Fibroblast of villous mesenchyme (primary cell): ENCODE data around the gene OLFM3. TPM values are rescaled to one million over a fixed set of nuclear protein-coding genes. Genes with fewer than 3 reads are reported as not detected.

Experiments used
- DNase-seq: peaks from one replicate; pipeline ENCODE4 v3.0.0-alpha.2; 2010; ENCODE audit warnings: low read depth
- H3K4me3 ChIP-seq: 2 replicates; pipeline ENCODE4 v1.5.1; 2011; ENCODE audit warnings: low read depth, mild to moderate bottlenecking, low read length
- total RNA-seq: library from RNA; depleted of rRNA; stranded (reverse); fragments of >200 nt; gene quantifications from 2 replicates; pipeline ENCODE4 v1.2.3, GENCODE V29; 2012
- TF ChIP-seq, protein P1 (sequence below): IDR thresholded peaks from 2 replicates; pipeline ENCODE4 v1.5.1; 2012; ENCODE audit warnings: low read depth, mild to moderate bottlenecking, low read length; ENCODE audit not compliant: insufficient read depth

OLFM3 gene
- total RNA-seq, 1 donor = not detected

DNA sequence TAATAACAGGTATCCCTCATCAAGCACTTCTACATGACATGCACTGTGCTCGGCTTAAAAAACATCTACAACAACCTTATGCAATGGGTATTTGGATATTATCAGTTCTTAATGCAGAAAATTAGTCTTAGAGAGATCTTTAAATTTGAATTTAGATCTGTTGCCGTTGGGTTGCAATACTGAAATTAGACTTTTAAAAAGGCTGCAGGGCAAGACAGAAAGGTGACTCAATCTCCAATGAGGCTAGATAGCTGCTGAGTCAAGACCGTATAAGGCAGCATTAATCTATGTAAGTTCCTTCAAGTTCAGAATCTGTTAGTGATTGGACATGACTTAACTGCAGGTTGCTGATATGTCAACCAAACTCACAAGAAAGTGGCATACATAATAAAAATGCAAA is 37.3 kb downstream of the OLFM3 start:
- TF ChIP-seq, protein P1, sequence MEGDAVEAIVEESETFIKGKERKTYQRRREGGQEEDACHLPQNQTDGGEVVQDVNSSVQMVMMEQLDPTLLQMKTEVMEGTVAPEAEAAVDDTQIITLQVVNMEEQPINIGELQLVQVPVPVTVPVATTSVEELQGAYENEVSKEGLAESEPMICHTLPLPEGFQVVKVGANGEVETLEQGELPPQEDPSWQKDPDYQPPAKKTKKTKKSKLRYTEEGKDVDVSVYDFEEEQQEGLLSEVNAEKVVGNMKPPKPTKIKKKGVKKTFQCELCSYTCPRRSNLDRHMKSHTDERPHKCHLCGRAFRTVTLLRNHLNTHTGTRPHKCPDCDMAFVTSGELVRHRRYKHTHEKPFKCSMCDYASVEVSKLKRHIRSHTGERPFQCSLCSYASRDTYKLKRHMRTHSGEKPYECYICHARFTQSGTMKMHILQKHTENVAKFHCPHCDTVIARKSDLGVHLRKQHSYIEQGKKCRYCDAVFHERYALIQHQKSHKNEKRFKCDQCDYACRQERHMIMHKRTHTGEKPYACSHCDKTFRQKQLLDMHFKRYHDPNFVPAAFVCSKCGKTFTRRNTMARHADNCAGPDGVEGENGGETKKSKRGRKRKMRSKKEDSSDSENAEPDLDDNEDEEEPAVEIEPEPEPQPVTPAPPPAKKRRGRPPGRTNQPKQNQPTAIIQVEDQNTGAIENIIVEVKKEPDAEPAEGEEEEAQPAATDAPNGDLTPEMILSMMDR = no peak
- DNase-seq = no peak
- no peak overlapping the region for H3K4me3 ChIP-seq

DNA sequence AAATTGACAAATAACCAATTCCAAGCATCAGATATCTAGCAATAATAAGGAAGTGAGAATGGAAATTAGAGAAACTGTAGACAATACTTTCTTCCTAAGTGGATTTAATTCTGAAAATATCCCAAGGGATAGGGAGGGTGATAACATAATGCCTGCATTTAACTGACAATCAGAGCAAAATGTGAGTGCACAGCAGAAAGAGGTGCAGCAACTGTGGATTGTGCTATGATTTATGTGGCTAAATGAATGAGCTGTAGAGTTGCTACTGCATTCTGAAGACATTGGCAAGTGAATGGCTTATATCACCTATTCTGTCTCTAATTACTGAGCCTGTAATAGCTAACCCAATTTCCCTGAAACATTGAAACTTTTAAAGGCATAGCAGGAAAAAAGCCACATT is 39.0 kb downstream of the OLFM3 start:
- TF ChIP-seq, protein P1 = no peak
- H3K4me3 ChIP-seq = no peak overlapping the region
- no peak for DNase-seq

DNA sequence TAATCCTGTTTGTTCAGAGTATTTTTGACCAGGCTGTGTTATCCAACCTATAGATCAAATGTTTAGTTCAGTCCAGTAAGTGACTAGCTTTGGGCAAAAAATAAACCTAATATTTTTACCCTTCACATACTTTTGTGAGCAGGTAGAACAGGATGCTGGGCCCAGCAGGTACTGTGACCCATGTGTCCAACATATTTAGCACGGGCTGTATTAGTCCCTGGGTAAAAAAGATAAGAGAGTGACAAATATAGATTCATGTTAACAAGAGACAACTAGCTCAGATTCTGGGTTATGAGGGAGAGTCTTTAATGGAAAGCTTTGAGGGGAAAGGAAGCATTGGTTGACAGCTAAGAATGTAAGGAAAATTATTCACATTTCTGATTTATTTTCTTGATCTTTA is 43.1 kb downstream of the OLFM3 start:
- TF ChIP-seq, protein P1 = no peak
- DNase-seq = no peak
- H3K4me3 ChIP-seq = no peak overlapping the region

DNA sequence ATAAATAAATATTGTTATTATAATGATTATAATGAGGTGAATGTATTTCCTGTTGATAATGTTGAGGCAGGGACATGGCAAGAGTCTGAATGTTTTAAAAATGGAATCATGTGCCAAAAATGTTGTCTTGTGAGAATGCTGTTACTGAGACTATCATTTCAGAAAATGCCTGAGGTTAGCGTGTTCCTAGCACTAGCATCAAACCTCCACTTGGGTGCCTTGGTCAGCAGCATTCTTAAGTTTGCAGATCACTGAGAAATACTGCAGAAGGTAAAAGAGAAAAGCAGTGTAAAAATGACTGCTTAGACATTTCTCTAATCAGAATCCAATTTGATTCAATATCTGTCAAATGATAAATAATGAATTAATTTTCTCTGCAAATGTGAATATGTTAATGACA is 50.8 kb downstream of the OLFM3 start:
- DNase-seq = no peak
- TF ChIP-seq, protein P1 = no peak
- H3K4me3 ChIP-seq = no peak overlapping the region

DNA sequence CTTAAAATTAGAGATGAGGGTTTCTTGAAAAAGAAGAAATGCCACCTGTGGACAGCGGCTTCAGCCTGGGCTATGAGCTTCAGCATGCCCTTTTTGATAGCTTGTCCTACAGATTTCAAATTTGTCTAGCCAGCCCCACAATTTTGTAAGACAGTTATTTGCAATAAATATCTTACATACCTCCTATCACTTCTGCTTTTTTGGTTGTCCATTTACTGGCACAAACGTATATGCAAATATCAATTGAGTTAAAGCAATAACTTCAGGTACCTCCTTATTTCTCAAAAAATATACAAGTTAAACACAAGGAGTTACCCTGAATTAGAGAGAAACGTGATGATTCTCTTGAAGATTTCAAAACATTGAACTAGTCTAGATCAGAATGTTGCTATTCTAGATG is 53.5 kb downstream of the OLFM3 start:
- TF ChIP-seq, protein P1 = no peak
- no peak for DNase-seq
- H3K4me3 ChIP-seq = no peak overlapping the region

DNA sequence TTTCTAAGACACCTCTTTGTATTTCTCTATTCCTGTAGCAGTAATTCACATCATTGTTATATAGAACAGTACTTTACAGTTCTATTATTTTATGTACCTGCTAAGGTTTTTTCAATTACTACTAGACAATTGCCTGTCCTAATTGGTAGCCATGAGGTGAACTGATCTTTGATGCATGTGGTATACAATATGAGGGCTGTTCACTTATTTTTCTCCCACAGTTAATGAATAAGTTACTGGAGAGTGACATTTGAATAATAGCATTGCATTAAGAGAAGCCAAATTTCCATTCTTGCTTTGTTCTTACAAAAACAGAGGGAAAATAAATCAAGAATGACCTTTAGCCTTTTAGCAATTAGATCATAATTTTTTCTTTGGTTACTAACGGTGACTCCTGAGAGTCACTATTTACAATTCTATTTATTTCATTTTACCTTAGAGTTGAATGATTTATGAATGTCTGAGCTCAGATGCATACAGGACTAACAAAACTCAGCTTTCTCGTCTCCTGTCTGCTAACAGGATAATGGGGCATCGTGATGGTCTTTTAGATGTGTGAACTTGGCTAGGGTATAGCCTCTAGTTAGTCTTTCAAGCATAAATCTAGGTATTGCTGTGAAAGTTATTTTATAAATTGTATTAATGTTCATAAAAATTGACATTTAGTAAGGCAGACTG is 54.1 kb downstream of the OLFM3 start:
- H3K4me3 ChIP-seq = no peak overlapping the region
- TF ChIP-seq, protein P1 = no peak
- DNase-seq = no peak

DNA sequence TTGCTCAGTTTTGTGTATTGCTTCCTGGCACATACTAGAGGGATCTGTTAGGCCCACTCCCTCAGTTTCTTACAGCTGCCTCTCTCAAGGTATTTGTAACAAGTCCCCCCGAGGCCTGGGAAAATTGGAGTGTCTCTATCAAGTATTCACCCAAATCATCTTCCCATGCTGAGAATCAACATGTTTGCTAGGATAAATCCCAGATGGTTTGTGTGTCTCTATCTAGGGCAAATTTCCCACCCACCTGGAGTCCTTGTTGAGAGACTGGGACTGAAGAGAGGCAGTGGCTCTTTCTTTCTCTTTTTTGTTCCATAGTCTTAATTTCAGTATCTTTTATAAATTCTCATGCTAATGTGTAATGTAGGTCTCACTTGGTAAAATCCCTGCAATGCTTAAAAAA is 58.0 kb downstream of the OLFM3 start:
- TF ChIP-seq, protein P1 = no peak
- no peak for DNase-seq

More for the DNA sequence above, 58.0 kb downstream of the OLFM3 start:
- H3K4me3 ChIP-seq = no peak overlapping the region
